HCT116 (cell line): ENCODE data around the gene DAPK3. TPM values are rescaled to one million over a fixed set of nuclear protein-coding genes. Genes with fewer than 3 reads are reported as not detected.

Source experiments
- ATAC-seq: fragments of 200-7000 bp; cut with Tn5 transposase; 2 replicates; pipeline ENCODE4 v1.9.1; 2020; ENCODE audit warnings: mild to moderate bottlenecking, moderate library complexity
- BruUV-seq: library from RNA; stranded (reverse); fragments of 400-500 nt; replicated peaks from 2 replicates; lab custom pipeline; 2021; lab: Mats Ljungman, UMichigan
- CTCF ChIA-PET: fragments of 300-600 bp; sonication (Branson Sonifier 250); formaldehyde crosslinking; loops from one replicate; lab custom pipeline; 2021; ENCODE audit warnings: antibody characterized with exemption; lab: Charles Lee
- POLR2A ChIA-PET: fragments of 300-600, 350-600 bp; sonication (Branson Sonifier 250); formaldehyde crosslinking; loops from one replicate; lab custom pipeline; 2021; ENCODE audit warnings: antibody characterized with exemption; lab: Charles Lee
- RAD21 ChIA-PET, 2 experiments: fragments of 300-600 bp; sonication (Branson Sonifier 250); formaldehyde crosslinking; loops; one replicate each; lab custom pipeline; 2023; ENCODE audit warnings: low total read pairs in 2 of 2; ENCODE audit not compliant: uncharacterized antibody in 2 of 2, unreplicated experiment in 2 of 2, low non-redundant PET in 1 of 2; lab: Charles Lee
- DNase-seq: peaks from one replicate; pipeline ENCODE4 v3.0.0-alpha.2; 2010; ENCODE audit warnings: low read depth, low spot score
- H2AFZ ChIP-seq: fragments of 200-600 bp; shearing (Covaris generic), sonication (generic); 2 replicates; pipeline ENCODE4 v1.6.1; 2017; ENCODE audit warnings: low read depth, mixed run types, mixed read lengths, antibody characterized with exemption, low read length; ENCODE audit not compliant: poor library complexity, severe bottlenecking
- H3K27ac ChIP-seq: 2 replicates; pipeline ENCODE4 v1.5.1; 2012; ENCODE audit warnings: low read depth, low read length
- H3K27me3 ChIP-seq: fragments of 200-600 bp; sonication (generic); 2 replicates; pipeline ENCODE4 v1.6.1; 2016; ENCODE audit warnings: mixed run types, low read length, mixed read lengths; ENCODE audit not compliant: insufficient read depth
- H3K36me3 ChIP-seq, 2 experiments: fragments of 200-500 bp in 1 of 2; fragments of 200-600 bp in 1 of 2; sonication (Bioruptor generic) in 1 of 2; sonication (generic) in 1 of 2; 2 replicates each; pipeline versions ENCODE4 v1.5.1 to v1.6.1; 2014 to 2016; ENCODE audit warnings: low read length in 2 of 2, inconsistent platforms in 1 of 2, mixed read lengths in 1 of 2, mixed run types in 1 of 2; ENCODE audit not compliant: insufficient read depth in 2 of 2, control insufficient read depth in 1 of 2
- H3K4me1 ChIP-seq, 2 experiments: fragments of 200-600 bp in 1 of 2; sonication (generic) in 1 of 2; 2 replicates each; pipeline versions ENCODE4 v1.5.1 to v1.6.1; 2012 to 2017; ENCODE audit warnings: low read length in 2 of 2, inconsistent platforms in 1 of 2, mild to moderate bottlenecking in 1 of 2, mixed read lengths in 1 of 2, mixed run types in 1 of 2, moderate library complexity in 1 of 2; ENCODE audit not compliant: insufficient read depth in 2 of 2, control insufficient read depth in 1 of 2
- H3K4me2 ChIP-seq: fragments of 200-600 bp; sonication (generic); 2 replicates; pipeline ENCODE4 v1.6.1; 2017; ENCODE audit warnings: mixed run types, low read length, mixed read lengths
- H3K4me3 ChIP-seq, 2 experiments: fragments of 200-600 bp in 1 of 2; sonication (generic) in 1 of 2; replicated peaks in 1 of 2; 2 replicates each; pipeline ENCODE4 v1.5.1; 2011 to 2016; ENCODE audit warnings: low read length in 2 of 2, control low read depth in 1 of 2, low read depth in 1 of 2, mild to moderate bottlenecking in 1 of 2, mixed read lengths in 1 of 2, mixed run types in 1 of 2
- H3K79me2 ChIP-seq: fragments of 200-600 bp; sonication (generic); 2 replicates; pipeline ENCODE4 v1.6.1; 2017; ENCODE audit warnings: mild to moderate bottlenecking, mixed run types, low read length, moderate library complexity, mixed read lengths; ENCODE audit not compliant: insufficient read depth
- H3K9ac ChIP-seq: fragments of 200-600 bp; sonication (generic); 2 replicates; pipeline ENCODE4 v1.6.1; 2016; ENCODE audit warnings: low read length, mixed read lengths
- H3K9me2 ChIP-seq: fragments of 200-600 bp; sonication (generic), shearing (Covaris generic); 2 replicates; pipeline ENCODE4 v1.6.1; 2017; ENCODE audit warnings: mixed run types, mild to moderate bottlenecking, moderate library complexity; ENCODE audit not compliant: insufficient read depth
- H3K9me3 ChIP-seq, 2 experiments: fragments of 200-500 bp in 1 of 2; fragments of 200-600 bp in 1 of 2; sonication (Bioruptor generic) in 1 of 2; sonication (generic) in 1 of 2; 2 replicates each; pipeline ENCODE4 v1.6.1; 2014 to 2017; ENCODE audit warnings: low read length in 2 of 2, mixed read lengths in 2 of 2, inconsistent platforms in 1 of 2, low read depth in 1 of 2, mild to moderate bottlenecking in 1 of 2, mixed run types in 1 of 2, moderate library complexity in 1 of 2; ENCODE audit not compliant: control insufficient read depth in 1 of 2, insufficient read depth in 1 of 2
- H4K20me1 ChIP-seq: fragments of 200-600 bp; sonication (generic), shearing (Covaris generic); 2 replicates; pipeline ENCODE4 v1.6.1; 2017; ENCODE audit warnings: mixed run types, mild to moderate bottlenecking, moderate library complexity; ENCODE audit not compliant: insufficient read depth
- CBX3 ChIP-seq: IDR thresholded peaks from 2 replicates; pipeline ENCODE4 v1.6.1; 2012; ENCODE audit warnings: low read depth
- CTCF ChIP-seq, 3 experiments: fragments of 200-600 bp in 1 of 3; sonication (generic) in 1 of 3; IDR thresholded peaks in 2 of 3; conservative IDR thresholded peaks in 1 of 3; 2 replicates each; pipeline ENCODE4 v1.5.1; 2012 to 2017; ENCODE audit warnings: low read depth in 2 of 3, low read length in 2 of 3, antibody characterized with exemption in 1 of 3, borderline replicate concordance in 1 of 3, control low read depth in 1 of 3, mild to moderate bottlenecking in 1 of 3, mixed read lengths in 1 of 3, mixed run types in 1 of 3, moderate library complexity in 1 of 3; ENCODE audit not compliant: insufficient read depth in 1 of 3
- EGR1 ChIP-seq: IDR thresholded peaks from 2 replicates; pipeline ENCODE4 v1.6.1; 2012; ENCODE audit warnings: low read depth
- EZH2 ChIP-seq: fragments of 200-600 bp; sonication (generic); IDR thresholded peaks from 2 replicates; pipeline ENCODE4 v1.6.1; 2017; ENCODE audit warnings: antibody characterized with exemption, mixed run types
- JUND ChIP-seq: IDR thresholded peaks from 2 replicates; pipeline ENCODE4 v1.6.1; 2012
- MAX ChIP-seq: IDR thresholded peaks from 2 replicates; pipeline ENCODE4 v1.6.1; 2012
- SP1 ChIP-seq: IDR thresholded peaks from 2 replicates; pipeline ENCODE4 v1.6.1; 2012; ENCODE audit warnings: low read depth
- SRF ChIP-seq: IDR thresholded peaks from 2 replicates; pipeline ENCODE4 v1.6.1; 2012; ENCODE audit warnings: low read depth
- TCF7L2 ChIP-seq: IDR thresholded peaks from 2 replicates; pipeline ENCODE4 v1.7.0; 2011; ENCODE audit warnings: borderline replicate concordance, inconsistent platforms; ENCODE audit not compliant: insufficient read depth, insufficient read length; ENCODE audit errors: extremely low read depth
- YY1 ChIP-seq: IDR thresholded peaks from 2 replicates; pipeline ENCODE4 v1.6.1; 2011; ENCODE audit warnings: low read length, low read depth, moderate library complexity, mild to moderate bottlenecking; ENCODE audit not compliant: insufficient replicate concordance; ENCODE audit errors: extremely low read depth
- ZFX ChIP-seq: fragments of 450-650 bp; IDR thresholded peaks from 2 replicates; pipeline ENCODE4 v1.6.1; 2017
- ZNF274 ChIP-seq: fragments of 200-500 bp; sonication (Bioruptor generic); IDR thresholded peaks from 2 replicates; pipeline ENCODE4 v1.6.1; 2014; ENCODE audit warnings: mild to moderate bottlenecking, low read depth, low read length, inconsistent platforms
- intact Hi-C: fragments of 100-400 bp; cut with micrococcal nuclease; formaldehyde crosslinking; loops from 2 replicates; pipeline ENCODE4 v1.10.0; 2022
- total RNA-seq: library from RNA; stranded (reverse); gene quantifications from one replicate; pipeline ENCODE4 v1.2.1, GENCODE V29; 2021; ENCODE audit not compliant: unreplicated experiment

Gene DAPK3
- total RNA-seq, 1 experiment from 2014 or later: 54.8 TPM

GRCh38 chr19:3959766-3960131 is 11.2 kb downstream of the DAPK3 start:
- no peak for ATAC-seq
- no peak overlapping the region for H3K4me3 ChIP-seq
- H4K20me1 ChIP-seq: no peaks in the 10 kb centered on the region
- no peak overlapping the region for H2AFZ ChIP-seq
- TF ChIP-seq ZFX: no peak
- no peak overlapping the region for H3K4me2 ChIP-seq
- H3K36me3 ChIP-seq: peaks cover 6 to 21% of the 10 kb centered on the region in 2 experiments; a peak in 3 of 4 replicates
- H3K9me2 ChIP-seq: no peaks in the 10 kb centered on the region
- CTCF ChIA-PET: no interaction called here
- no peak overlapping the region for H3K9ac ChIP-seq
- RAD21 ChIA-PET: no interaction called here
- H3K4me1 ChIP-seq: peaks cover 0 to 11% of the 10 kb centered on the region in 2 experiments; a peak in 1 of 4 replicates
- H3K27me3 ChIP-seq: no peaks in the 10 kb centered on the region
- no peak for DNase-seq
- H3K27ac ChIP-seq: no peak overlapping the region
- H3K79me2 ChIP-seq: no peaks in the 10 kb centered on the region; the same call in 1 of the 2 replicates
- intact Hi-C loops: no loop called here
- no TSS peak for BruUV-seq
- H3K9me3 ChIP-seq: no peaks in the 10 kb centered on the region
- POLR2A ChIA-PET: no interaction called here

- no peak overlapping the region for H2AFZ ChIP-seq
- H3K27ac ChIP-seq: no peak overlapping the region
- H3K36me3 ChIP-seq: peaks cover 5 to 21% of the 10 kb centered on the region in 2 experiments; a peak in 3 of 4 replicates
- CTCF ChIA-PET: no interaction called here
- no peaks in the 10 kb centered on the region for H3K79me2 ChIP-seq
- POLR2A ChIA-PET: no interaction called here
- no TSS peak for BruUV-seq
- no peak overlapping the region for H3K9ac ChIP-seq
- TF ChIP-seq TCF7L2 (no peak), SRF (no peak), JUND (no peak), EGR1 (no peak), EZH2 (no peak), CBX3 (no peak), MAX (no peak), SP1 (no peak), CTCF (IDR thresholded peaks at IDR 0.05 in 2 of 3, conservative IDR thresholded peaks at IDR 0.05 in 1 of 3; ENCODE audit: borderline replicate concordance in 1 of 3, insufficient read depth in 1 of 3, low read depth in 2 of 3, low read length in 2 of 3) (no peak), YY1 (no peak), ZNF274 (no peak)
- TF ChIP-seq, all 23 proteins: peak for 0
- ATAC-seq (no peak), DNase-seq (no peak)
- Histone ChIP-seq H3K4me1 (peaks cover 0 to 13% of the 10 kb centered on the region in 2 experiments; a peak in 2 of 4 replicates), H3K9me2 (no peaks in the 10 kb centered on the region), H3K4me2 (no peak overlapping the region), H3K27me3 (no peaks in the 10 kb centered on the region), H3K9me3 (no peaks in the 10 kb centered on the region), H4K20me1 (no peaks in the 10 kb centered on the region), H3K4me3 (no peak overlapping the region)
- intact Hi-C loops: no loop called here
- RAD21 ChIA-PET: no interaction called here
Observed at GRCh38 chr19:3958836-3959765, 11.8 kb downstream of the DAPK3 start.
